GM06990 (cell line): ENCODE results near the gene TRERF1.

Experiments used
- DNase-seq: peaks from one replicate; pipeline ENCODE4 v3.0.0-alpha.2; 2011; ENCODE audit not compliant: insufficient read length; ENCODE audit errors: extremely low read depth
- H3K27me3 ChIP-seq: replicated peaks from 2 replicates; pipeline ENCODE4 v1.6.0; 2011; ENCODE audit warnings: low read length; ENCODE audit not compliant: control insufficient read depth, insufficient read depth
- H3K36me3 ChIP-seq: 2 replicates; pipeline ENCODE4 v1.5.1; 2011; ENCODE audit warnings: low read length; ENCODE audit not compliant: control insufficient read depth, insufficient read depth
- H3K4me3 ChIP-seq: replicated peaks from 2 replicates; pipeline ENCODE4 v1.5.1; 2011; ENCODE audit warnings: low read depth, mild to moderate bottlenecking, control low read depth, low read length
- CTCF ChIP-seq: IDR thresholded peaks from 2 replicates; pipeline ENCODE4 v1.5.1; 2011; ENCODE audit warnings: low read length, control low read depth, mild to moderate bottlenecking, inconsistent platforms; ENCODE audit not compliant: insufficient read depth, poor library complexity, severe bottlenecking

The TRERF1 gene

GRCh38 chr6:42352856-42353564 lies 98.7 kb downstream of the TRERF1 start:
- TF ChIP-seq CTCF, result no peak
- H3K36me3 ChIP-seq, result no peaks in the 10 kb centered on the region; the same call in 1 of the 2 replicates
- H3K27me3 ChIP-seq, result no peaks in the 10 kb centered on the region
- DNase-seq, result no peak
- no peak overlapping the region for H3K4me3 ChIP-seq

- no peaks in the 10 kb centered on the region for H3K27me3 ChIP-seq
- no peak for TF ChIP-seq CTCF
- DNase-seq, result no peak
- no peak overlapping the region for H3K4me3 ChIP-seq
- no peaks in the 10 kb centered on the region; the same call in none of the 2 replicates for H3K36me3 ChIP-seq
These were observed 100.8 kb downstream of the TRERF1 start for GRCh38 chr6:42350911-42351310.

GRCh38 chr6:42349753-42350511 lies 101.8 kb downstream of the TRERF1 start:
- Histone ChIP-seq H3K27me3 (no peaks in the 10 kb centered on the region), H3K4me3 (no peak overlapping the region), H3K36me3 (no peaks in the 10 kb centered on the region; the same call in none of the 2 replicates)
- no peak for DNase-seq
- no peak for TF ChIP-seq CTCF

- Histone ChIP-seq H3K27me3 (no peaks in the 10 kb centered on the region), H3K4me3 (no peak overlapping the region), H3K36me3 (no peaks in the 10 kb centered on the region; the same call in none of the 2 replicates)
- no peak for DNase-seq
- no peak for TF ChIP-seq CTCF
These were observed 104.3 kb downstream of the TRERF1 start for GRCh38 chr6:42347456-42347855.

- H3K36me3 ChIP-seq, result no peaks in the 10 kb centered on the region; the same call in 1 of the 2 replicates
- H3K27me3 ChIP-seq, result no peaks in the 10 kb centered on the region
- no peak for DNase-seq
- no peak overlapping the region for H3K4me3 ChIP-seq
- TF ChIP-seq CTCF, result no peak
These were observed 105.9 kb downstream of the TRERF1 start for GRCh38 chr6:42345696-42346416.
